ENCODE data around the gene TGFB1. TPM values are rescaled to one million over a fixed set of nuclear protein-coding genes. Genes with fewer than 3 reads are reported as not detected.

Gene TGFB1
- polyA plus RNA-seq, 3 donors, result 30.6 to 138 (median 42.2) TPM

DNA sequence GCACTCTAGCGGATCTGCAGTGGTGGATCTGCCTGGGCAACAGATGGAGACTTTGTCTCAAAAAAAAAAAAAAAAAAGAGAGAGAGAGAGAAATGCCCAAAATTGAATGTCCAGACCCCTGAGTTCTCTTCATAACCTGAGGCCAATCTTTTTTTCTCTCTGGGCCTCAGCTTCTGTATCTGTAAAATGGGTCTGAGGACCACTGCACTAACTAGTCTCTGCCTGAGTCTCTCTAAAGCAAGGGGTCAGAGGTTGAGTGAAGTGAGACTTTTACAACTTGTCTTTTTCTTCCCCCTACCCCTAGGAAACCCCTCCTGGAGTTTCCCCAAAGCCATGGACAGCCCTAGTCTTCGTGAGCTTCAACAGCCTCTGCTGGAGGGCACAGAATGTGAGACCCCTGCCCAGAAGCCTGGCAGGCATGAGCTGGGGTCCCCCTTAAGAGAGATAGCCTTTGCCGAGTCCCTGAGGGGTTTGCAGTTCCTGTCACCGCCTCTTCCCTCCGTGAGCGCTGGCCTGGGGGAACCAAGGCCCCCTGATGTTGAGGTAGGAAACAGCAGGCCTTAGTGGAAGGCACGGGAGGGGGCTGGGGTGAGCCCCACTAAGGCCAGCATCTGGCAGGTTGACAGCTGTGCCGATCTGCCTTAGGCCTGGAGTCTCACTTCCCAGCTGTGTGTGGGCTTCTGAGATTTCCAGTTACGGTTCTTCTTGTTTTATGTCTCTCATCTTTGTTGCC, 24.4 kb upstream of the TGFB1 start:
- Histone ChIP-seq H2AFZ (ENCODE audit: insufficient read depth, low read depth, low read length, poor library complexity, severe bottlenecking) (no peak overlapping the region), H3K36me3 (replicated peaks in 1 of 2; ENCODE audit: control insufficient read depth in 1 of 2, insufficient read depth in 2 of 2, low read length in 2 of 2) (peaks cover 9 to 18% of the 10 kb centered on the region in 2 donors), H3K4me1 (ENCODE audit: control insufficient read depth in 1 of 2, insufficient read depth in 2 of 2, low read length in 2 of 2) (peaks cover 49 to 53% of the 10 kb centered on the region in 2 donors), H3K4me3 (replicated peaks in 1 of 3; ENCODE audit: low read depth in 2 of 3, low read length in 3 of 3) (peak overlapping the region in 1 of 3 experiments; percentile 35), H3K9ac (ENCODE audit: insufficient read depth, low read length, poor library complexity, severe bottlenecking) (no peak overlapping the region), H3K27me3 (ENCODE audit: control insufficient read depth in 2 of 2, insufficient read depth in 2 of 2, low read length in 2 of 2) (no peaks in the 10 kb centered on the region), H3K79me2 (ENCODE audit: insufficient read depth, low read length) (peaks cover 17% of the 10 kb centered on the region), H3K4me2 (replicated peaks; ENCODE audit: extremely low read depth, low read length, poor library complexity, severe bottlenecking) (peak overlapping the region; percentile 22), H3K9me3 (replicated peaks in 1 of 2; ENCODE audit: control insufficient read depth in 1 of 2, insufficient read depth in 1 of 2, low read length in 2 of 2) (no peaks in the 10 kb centered on the region), H4K20me1 (ENCODE audit: insufficient read depth, low read length) (no peaks in the 10 kb centered on the region), H3K27ac (ENCODE audit: low read depth in 1 of 2, low read length in 2 of 2) (peak overlapping the region; percentile 6 to 15)
- DNase-seq, result peak in 1 of 3 donors; percentile 26
- intact Hi-C loops (cut with micrococcal nuclease), result loop anchor here in 1 of 2 donors (10.0 kb wide), 1 partner anchor 47 kb away; the partner anchor contains the start of gene B3GNT8
- peaks cover 10 to 29% of the 10 kb centered on the region in 2 donors for H3K36me3 Mint-ChIP-seq
- H3K4me3 Mint-ChIP-seq, result peak overlapping the region in 1 of 2 donors; percentile 32
- TF ChIP-seq, protein P1, sequence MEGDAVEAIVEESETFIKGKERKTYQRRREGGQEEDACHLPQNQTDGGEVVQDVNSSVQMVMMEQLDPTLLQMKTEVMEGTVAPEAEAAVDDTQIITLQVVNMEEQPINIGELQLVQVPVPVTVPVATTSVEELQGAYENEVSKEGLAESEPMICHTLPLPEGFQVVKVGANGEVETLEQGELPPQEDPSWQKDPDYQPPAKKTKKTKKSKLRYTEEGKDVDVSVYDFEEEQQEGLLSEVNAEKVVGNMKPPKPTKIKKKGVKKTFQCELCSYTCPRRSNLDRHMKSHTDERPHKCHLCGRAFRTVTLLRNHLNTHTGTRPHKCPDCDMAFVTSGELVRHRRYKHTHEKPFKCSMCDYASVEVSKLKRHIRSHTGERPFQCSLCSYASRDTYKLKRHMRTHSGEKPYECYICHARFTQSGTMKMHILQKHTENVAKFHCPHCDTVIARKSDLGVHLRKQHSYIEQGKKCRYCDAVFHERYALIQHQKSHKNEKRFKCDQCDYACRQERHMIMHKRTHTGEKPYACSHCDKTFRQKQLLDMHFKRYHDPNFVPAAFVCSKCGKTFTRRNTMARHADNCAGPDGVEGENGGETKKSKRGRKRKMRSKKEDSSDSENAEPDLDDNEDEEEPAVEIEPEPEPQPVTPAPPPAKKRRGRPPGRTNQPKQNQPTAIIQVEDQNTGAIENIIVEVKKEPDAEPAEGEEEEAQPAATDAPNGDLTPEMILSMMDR (IDR thresholded peaks at IDR 0.05), result peak; percentile 40
- peaks cover 0 to 2% (median 0%) of the 10 kb centered on the region in 7 donors for H3K9me3 Mint-ChIP-seq
- H3K4me1 Mint-ChIP-seq, result peaks cover 46% of the 10 kb centered on the region
- peaks cover 0 to 2% (median 0%) of the 10 kb centered on the region in 3 donors for H3K27me3 Mint-ChIP-seq (ENCODE audit: low read depth in 3 of 3)
- WGBS (ENCODE audit: insufficient coverage), result 8% methylated on average over 6 of the region's 9 CpGs
- peak overlapping the region in 4 of 7 donors; percentile 39 to 87 (median 78) for H3K27ac Mint-ChIP-seq

- no peak for DNase-seq
- Histone ChIP-seq H2AFZ (ENCODE audit: insufficient read depth, low read depth, low read length, poor library complexity, severe bottlenecking) (peak overlapping the region; percentile 94), H3K27me3 (ENCODE audit: control insufficient read depth in 2 of 2, insufficient read depth in 2 of 2, low read length in 2 of 2) (no peaks in the 10 kb centered on the region), H3K4me1 (ENCODE audit: control insufficient read depth in 1 of 2, insufficient read depth in 2 of 2, low read length in 2 of 2) (peaks cover 49 to 53% of the 10 kb centered on the region in 2 donors), H3K4me2 (replicated peaks; ENCODE audit: extremely low read depth, low read length, poor library complexity, severe bottlenecking) (peak overlapping the region; percentile 88), H4K20me1 (ENCODE audit: insufficient read depth, low read length) (no peaks in the 10 kb centered on the region), H3K4me3 (replicated peaks in 1 of 3; ENCODE audit: low read depth in 2 of 3, low read length in 3 of 3) (peak overlapping the region; percentile 71 to 92 (median 83)), H3K79me2 (ENCODE audit: insufficient read depth, low read length) (peaks cover 28% of the 10 kb centered on the region), H3K9me3 (replicated peaks in 1 of 2; ENCODE audit: control insufficient read depth in 1 of 2, insufficient read depth in 1 of 2, low read length in 2 of 2) (no peaks in the 10 kb centered on the region), H3K36me3 (replicated peaks in 1 of 2; ENCODE audit: control insufficient read depth in 1 of 2, insufficient read depth in 2 of 2, low read length in 2 of 2) (peaks cover 3 to 6% of the 10 kb centered on the region in 2 donors), H3K9ac (ENCODE audit: insufficient read depth, low read length, poor library complexity, severe bottlenecking) (peak overlapping the region; percentile 79), H3K27ac (ENCODE audit: low read depth in 1 of 2, low read length in 2 of 2) (peak overlapping the region in 1 of 2 donors; percentile 78)
- Mint-ChIP-seq H3K4me1 (peaks cover 48% of the 10 kb centered on the region), H3K27me3 (ENCODE audit: low read depth in 3 of 3) (peaks cover 0 to 2% (median 0%) of the 10 kb centered on the region in 3 donors), H3K9me3 (peaks cover 0 to 2% (median 0%) of the 10 kb centered on the region in 7 donors), H3K36me3 (peaks cover 5 to 21% of the 10 kb centered on the region in 2 donors), H3K27ac (peak overlapping the region in 6 of 7 donors; percentile 67 to 93 (median 80)), H3K4me3 (peak overlapping the region; percentile 92 to 94)
- WGBS (ENCODE audit: insufficient coverage), result 78% methylated on average over 8 of the region's 8 CpGs
- intact Hi-C loops (cut with micrococcal nuclease), result loop anchor here in 1 of 2 donors (10.0 kb wide), 1 partner anchor 48 kb away; the partner anchor contains the start of gene B3GNT8
- TF ChIP-seq, protein P1 (IDR thresholded peaks at IDR 0.05), result no peak
Measured at GRCh38 chr19:41376998-41377365, 23.3 kb upstream of the TGFB1 start.
